ENCODE data around the gene PRKCA.

The PRKCA gene

DNA sequence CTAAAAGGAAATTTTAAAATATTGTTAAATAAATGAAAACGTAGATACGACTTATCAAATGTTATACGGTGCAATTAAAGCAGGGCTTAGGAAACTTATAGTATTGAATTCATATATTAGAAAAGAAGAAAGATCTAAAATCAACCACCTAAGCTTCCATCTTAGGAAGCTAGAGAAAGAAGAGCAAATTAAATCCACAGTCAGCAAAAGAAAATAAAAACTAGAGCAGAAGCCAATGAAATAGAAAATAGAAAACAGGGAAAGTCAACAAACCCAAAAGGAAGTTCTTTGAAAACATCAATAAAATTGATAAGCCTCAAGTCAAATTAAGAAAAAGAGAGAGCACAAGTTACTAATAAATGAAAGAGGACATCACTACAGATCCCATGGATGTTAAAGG is 457.9 kb downstream of the PRKCA start:
- no peak overlapping the region for H3K27ac ChIP-seq (ENCODE audit: low read length)
- no peaks in the 10 kb centered on the region for H3K4me1 ChIP-seq (ENCODE audit: control insufficient read depth, insufficient read depth, low read length)
- no peak overlapping the region for H3K9ac ChIP-seq (ENCODE audit: low read length in 2 of 2)
- no peaks in the 10 kb centered on the region for H3K9me3 ChIP-seq (ENCODE audit: control insufficient read depth in 2 of 2, low read length in 2 of 2)
- H3K4me3 ChIP-seq (ENCODE audit: low read length in 2 of 2), result no peak overlapping the region
- H3K36me3 ChIP-seq (ENCODE audit: control insufficient read depth in 2 of 2, insufficient read depth in 2 of 2, low read length in 2 of 2), result peaks cover 0 to 3% of the 10 kb centered on the region in 2 donors
- H3K27me3 ChIP-seq (ENCODE audit: control insufficient read depth in 1 of 2, insufficient read depth in 2 of 2, low read length in 2 of 2), result no peaks in the 10 kb centered on the region

DNA sequence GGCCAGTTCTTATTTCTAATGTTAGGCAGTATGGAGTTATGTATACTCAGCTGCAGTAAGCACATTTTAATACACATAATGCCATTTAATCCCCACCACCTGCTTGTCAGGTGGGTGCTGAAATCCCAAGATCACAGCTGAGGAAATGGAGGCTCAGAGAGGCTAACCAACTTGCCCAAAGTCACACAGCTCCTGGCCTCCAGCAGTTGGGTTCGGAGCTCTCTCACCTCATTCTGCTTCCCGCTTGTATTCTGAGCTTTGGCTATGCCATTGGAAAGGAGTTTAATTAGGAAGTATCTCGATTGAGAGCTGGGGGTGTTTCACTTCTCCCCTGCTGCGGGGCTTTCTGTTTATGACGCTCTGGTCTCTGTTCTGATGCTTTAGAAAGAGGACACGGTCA is 459.9 kb downstream of the PRKCA start:
- Histone ChIP-seq H3K36me3 (ENCODE audit: control insufficient read depth in 2 of 2, insufficient read depth in 2 of 2, low read length in 2 of 2) (peaks cover 0 to 3% of the 10 kb centered on the region in 2 donors), H3K9ac (ENCODE audit: low read length in 2 of 2) (no peak overlapping the region), H3K9me3 (ENCODE audit: control insufficient read depth in 2 of 2, low read length in 2 of 2) (no peaks in the 10 kb centered on the region), H3K27me3 (ENCODE audit: control insufficient read depth in 1 of 2, insufficient read depth in 2 of 2, low read length in 2 of 2) (no peaks in the 10 kb centered on the region), H3K4me1 (ENCODE audit: control insufficient read depth, insufficient read depth, low read length) (no peaks in the 10 kb centered on the region), H3K27ac (ENCODE audit: low read length) (no peak overlapping the region), H3K4me3 (ENCODE audit: low read length in 2 of 2) (no peak overlapping the region)

DNA sequence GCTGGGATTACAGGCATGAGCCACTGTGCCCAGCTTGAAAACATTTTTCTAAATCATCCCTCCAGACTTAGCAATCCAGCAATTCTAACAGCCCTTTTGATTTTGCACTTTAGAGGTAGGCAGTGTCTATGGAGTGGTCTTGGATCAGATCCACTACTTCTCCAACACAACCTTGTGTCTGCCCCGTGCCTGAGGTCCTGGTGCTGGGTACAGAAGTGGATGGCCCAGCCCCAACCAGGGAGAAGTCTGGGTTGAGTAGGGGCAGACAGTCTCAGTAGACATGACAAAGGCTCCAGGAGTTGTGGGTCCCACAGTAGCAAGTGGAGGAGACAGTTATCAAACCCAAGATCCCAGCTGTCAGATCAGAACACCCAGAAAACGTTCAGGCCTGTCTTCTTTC is 460.6 kb downstream of the PRKCA start:
- no peak overlapping the region for H3K4me3 ChIP-seq (ENCODE audit: low read length in 2 of 2)
- no peaks in the 10 kb centered on the region for H3K27me3 ChIP-seq (ENCODE audit: control insufficient read depth in 1 of 2, insufficient read depth in 2 of 2, low read length in 2 of 2)
- H3K9me3 ChIP-seq (ENCODE audit: control insufficient read depth in 2 of 2, low read length in 2 of 2), result no peaks in the 10 kb centered on the region
- H3K9ac ChIP-seq (ENCODE audit: low read length in 2 of 2), result no peak overlapping the region
- no peaks in the 10 kb centered on the region for H3K4me1 ChIP-seq (ENCODE audit: control insufficient read depth, insufficient read depth, low read length)
- no peak overlapping the region for H3K27ac ChIP-seq (ENCODE audit: low read length)
- peaks cover 0 to 6% of the 10 kb centered on the region in 2 donors for H3K36me3 ChIP-seq (ENCODE audit: control insufficient read depth in 2 of 2, insufficient read depth in 2 of 2, low read length in 2 of 2)

DNA sequence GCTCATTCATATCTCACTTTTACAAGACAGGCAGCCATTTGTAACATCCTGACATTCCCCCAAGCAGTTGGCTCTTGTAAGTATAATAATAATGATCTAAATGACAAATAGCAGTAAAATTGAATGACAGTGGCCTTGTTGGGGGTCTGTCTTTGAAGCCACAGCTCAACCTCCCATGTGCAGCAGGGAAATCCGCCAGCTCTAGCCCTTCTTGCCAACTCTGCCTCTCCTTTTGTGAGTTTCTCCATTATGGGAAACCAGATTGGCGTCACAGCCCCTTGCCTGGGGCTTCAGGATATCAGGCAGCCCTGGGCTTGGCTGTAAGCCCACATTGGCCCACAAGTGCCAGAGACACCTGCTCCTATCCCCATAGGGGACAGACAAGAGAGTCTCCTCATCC is 462.1 kb downstream of the PRKCA start:
- Histone ChIP-seq H3K4me1 (ENCODE audit: control insufficient read depth, insufficient read depth, low read length) (no peaks in the 10 kb centered on the region), H3K27me3 (ENCODE audit: control insufficient read depth in 1 of 2, insufficient read depth in 2 of 2, low read length in 2 of 2) (no peaks in the 10 kb centered on the region), H3K27ac (ENCODE audit: low read length) (no peak overlapping the region), H3K9ac (ENCODE audit: low read length in 2 of 2) (no peak overlapping the region), H3K4me3 (ENCODE audit: low read length in 2 of 2) (no peak overlapping the region), H3K36me3 (ENCODE audit: control insufficient read depth in 2 of 2, insufficient read depth in 2 of 2, low read length in 2 of 2) (peaks cover 0 to 6% of the 10 kb centered on the region in 2 donors), H3K9me3 (ENCODE audit: control insufficient read depth in 2 of 2, low read length in 2 of 2) (no peaks in the 10 kb centered on the region)

DNA sequence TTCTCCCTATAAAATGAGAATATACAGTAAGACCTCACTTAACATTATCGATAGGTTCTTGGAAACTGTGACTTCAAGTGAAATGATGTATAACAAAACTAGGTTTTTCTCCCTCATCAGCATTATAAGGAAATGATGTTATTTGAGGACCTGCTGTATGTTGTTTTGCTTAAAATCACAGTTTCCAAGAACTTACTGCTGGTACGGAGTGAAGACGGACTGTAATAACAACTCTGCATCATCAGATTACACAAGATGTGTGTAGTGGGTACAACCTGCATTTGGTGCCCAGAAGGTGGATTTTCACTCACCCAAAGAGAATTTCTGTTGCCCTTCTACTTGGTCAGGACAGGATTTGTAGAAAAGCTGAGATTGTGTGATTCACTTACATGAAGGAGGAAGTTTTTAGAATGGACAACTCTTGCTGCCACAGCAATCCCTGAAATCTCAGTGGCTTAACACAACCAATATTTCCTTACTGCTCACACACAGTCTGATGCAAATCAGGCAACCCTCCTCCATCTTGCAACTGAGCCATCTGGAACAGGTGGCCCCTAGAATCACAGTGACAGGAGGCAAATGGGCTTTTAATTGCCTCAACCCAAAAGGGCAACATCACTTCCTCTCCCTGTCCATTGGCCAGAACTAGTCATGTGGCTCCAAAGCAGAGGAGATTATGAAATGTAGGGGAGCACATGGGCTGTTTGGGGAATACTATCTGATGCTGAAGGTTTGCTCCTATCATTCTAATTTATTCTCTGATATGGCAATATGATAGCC is 464.9 kb downstream of the PRKCA start:
- Histone ChIP-seq H3K36me3 (ENCODE audit: control insufficient read depth in 2 of 2, insufficient read depth in 2 of 2, low read length in 2 of 2) (peaks cover 0 to 3% of the 10 kb centered on the region in 2 donors), H3K27ac (ENCODE audit: low read length) (no peak overlapping the region), H3K4me1 (ENCODE audit: control insufficient read depth, insufficient read depth, low read length) (no peaks in the 10 kb centered on the region), H3K27me3 (ENCODE audit: control insufficient read depth in 1 of 2, insufficient read depth in 2 of 2, low read length in 2 of 2) (no peaks in the 10 kb centered on the region), H3K4me3 (ENCODE audit: low read length in 2 of 2) (no peak overlapping the region), H3K9ac (ENCODE audit: low read length in 2 of 2) (no peak overlapping the region), H3K9me3 (ENCODE audit: control insufficient read depth in 2 of 2, low read length in 2 of 2) (no peaks in the 10 kb centered on the region)

DNA sequence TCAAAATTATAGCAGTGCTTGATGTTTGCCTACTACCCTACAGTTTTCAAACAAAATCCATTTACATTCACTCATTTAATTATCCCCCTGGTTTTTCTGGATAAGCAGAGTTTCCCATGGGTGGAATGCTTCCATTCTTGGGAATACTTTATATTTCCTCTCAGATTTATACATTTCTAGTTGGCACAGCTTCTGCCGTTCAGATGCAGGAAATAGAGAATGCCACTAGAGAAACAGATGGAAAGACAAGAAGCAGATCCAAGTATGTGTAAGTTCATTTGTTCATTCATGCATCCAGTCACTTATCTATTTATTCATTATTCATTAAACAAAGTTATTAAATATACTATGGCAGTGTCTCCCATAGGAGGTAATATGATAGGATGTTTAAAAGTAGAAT is 467.5 kb downstream of the PRKCA start:
- H3K4me3 ChIP-seq (ENCODE audit: low read length in 2 of 2), result no peak overlapping the region
- H3K36me3 ChIP-seq (ENCODE audit: control insufficient read depth in 2 of 2, insufficient read depth in 2 of 2, low read length in 2 of 2), result peaks cover 8% of the 10 kb centered on the region in 2 donors
- H3K27ac ChIP-seq (ENCODE audit: low read length), result no peak overlapping the region
- H3K9ac ChIP-seq (ENCODE audit: low read length in 2 of 2), result no peak overlapping the region
- no peaks in the 10 kb centered on the region for H3K4me1 ChIP-seq (ENCODE audit: control insufficient read depth, insufficient read depth, low read length)
- H3K9me3 ChIP-seq (ENCODE audit: control insufficient read depth in 2 of 2, low read length in 2 of 2), result no peaks in the 10 kb centered on the region
- no peaks in the 10 kb centered on the region for H3K27me3 ChIP-seq (ENCODE audit: control insufficient read depth in 1 of 2, insufficient read depth in 2 of 2, low read length in 2 of 2)

DNA sequence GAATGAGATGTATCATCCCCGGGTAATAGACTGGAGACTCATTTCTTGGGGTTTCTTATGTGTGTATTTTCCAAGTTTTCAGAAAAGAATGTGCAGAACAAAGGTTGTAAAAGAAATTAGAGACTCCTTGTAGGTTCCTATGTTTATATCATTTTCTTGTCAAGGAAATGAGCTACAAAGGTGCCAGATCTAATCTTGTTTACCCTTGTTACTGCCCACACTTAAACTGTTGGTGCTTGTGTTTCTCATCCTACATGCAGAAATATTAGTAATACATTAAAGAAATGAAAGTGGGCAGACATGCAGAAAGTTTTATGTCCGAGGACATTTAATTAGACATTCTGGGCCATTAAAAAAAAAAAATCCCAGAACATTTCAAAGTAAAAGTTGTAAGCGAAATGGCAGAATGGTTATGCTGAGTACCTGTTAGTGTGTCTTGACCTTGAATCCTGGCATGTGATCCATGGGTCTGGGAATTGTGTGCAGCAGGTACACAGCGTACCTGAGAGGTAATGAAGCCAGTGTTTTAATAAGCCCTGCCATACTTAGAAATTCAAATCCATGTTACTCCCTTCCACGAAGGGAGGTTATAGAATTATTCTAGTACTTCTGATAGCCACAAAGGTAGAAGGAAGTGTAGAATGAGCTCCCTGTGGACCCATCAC is 469.9 kb downstream of the PRKCA start:
- Histone ChIP-seq H3K4me3 (ENCODE audit: low read length in 2 of 2) (no peak overlapping the region), H3K9ac (ENCODE audit: low read length in 2 of 2) (no peak overlapping the region), H3K27ac (ENCODE audit: low read length) (no peak overlapping the region), H3K36me3 (ENCODE audit: control insufficient read depth in 2 of 2, insufficient read depth in 2 of 2, low read length in 2 of 2) (peaks cover 8 to 10% of the 10 kb centered on the region in 2 donors), H3K4me1 (ENCODE audit: control insufficient read depth, insufficient read depth, low read length) (no peaks in the 10 kb centered on the region), H3K27me3 (ENCODE audit: control insufficient read depth in 1 of 2, insufficient read depth in 2 of 2, low read length in 2 of 2) (no peaks in the 10 kb centered on the region), H3K9me3 (ENCODE audit: control insufficient read depth in 2 of 2, low read length in 2 of 2) (no peaks in the 10 kb centered on the region)

DNA sequence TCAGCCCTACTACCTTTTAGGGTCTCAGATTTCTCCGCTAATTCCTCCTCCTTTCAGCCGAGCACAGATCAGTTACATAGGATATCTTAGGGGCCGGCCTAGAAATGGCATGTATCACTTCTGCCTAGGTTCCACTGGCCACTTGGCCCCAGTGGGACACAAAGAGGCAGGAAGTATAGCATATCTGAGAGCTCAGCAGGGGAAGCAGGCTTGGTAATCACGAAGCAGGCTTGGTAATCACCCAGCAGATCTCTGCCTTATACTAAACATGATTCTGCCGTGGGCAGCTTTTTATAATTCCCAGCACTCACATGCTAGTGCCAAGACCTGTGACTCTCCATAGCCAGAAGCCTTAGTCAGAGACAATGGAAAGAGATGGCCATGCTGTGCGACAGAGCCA is 472.9 kb downstream of the PRKCA start:
- Histone ChIP-seq H3K4me1 (ENCODE audit: control insufficient read depth, insufficient read depth, low read length) (no peaks in the 10 kb centered on the region), H3K36me3 (ENCODE audit: control insufficient read depth in 2 of 2, insufficient read depth in 2 of 2, low read length in 2 of 2) (peaks cover 7 to 8% of the 10 kb centered on the region in 2 donors), H3K4me3 (ENCODE audit: low read length in 2 of 2) (no peak overlapping the region), H3K27ac (ENCODE audit: low read length) (no peak overlapping the region), H3K27me3 (ENCODE audit: control insufficient read depth in 1 of 2, insufficient read depth in 2 of 2, low read length in 2 of 2) (no peaks in the 10 kb centered on the region), H3K9ac (ENCODE audit: low read length in 2 of 2) (no peak overlapping the region), H3K9me3 (ENCODE audit: control insufficient read depth in 2 of 2, low read length in 2 of 2) (no peaks in the 10 kb centered on the region)

DNA sequence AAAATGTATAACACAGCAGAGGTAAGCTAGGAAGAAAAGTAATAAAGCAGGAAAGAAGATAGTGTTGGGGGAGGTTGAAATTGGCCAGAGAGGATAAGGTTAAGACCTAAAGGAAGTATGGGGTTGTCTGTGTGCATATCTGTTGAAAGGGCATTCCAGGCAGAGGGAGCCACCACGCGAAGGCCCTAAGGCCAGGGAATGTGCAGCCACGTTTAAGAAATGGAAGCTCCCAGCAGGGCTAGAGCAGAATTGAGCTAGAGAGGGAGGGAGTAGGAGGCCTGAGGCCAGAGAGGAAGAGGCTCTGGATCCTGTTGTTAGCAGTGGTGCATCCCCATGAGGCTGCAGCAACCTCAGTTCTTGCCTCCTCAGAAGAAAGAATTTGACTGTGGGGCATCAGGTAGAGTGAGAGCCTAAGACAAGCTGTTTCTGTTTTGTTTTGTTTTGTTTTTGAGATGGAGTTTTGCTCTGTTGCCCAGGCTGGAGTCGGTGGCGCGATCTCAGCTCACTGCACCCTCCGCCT is 473.5 kb downstream of the PRKCA start:
- Histone ChIP-seq H3K27ac (ENCODE audit: low read length) (no peak overlapping the region), H3K4me1 (ENCODE audit: control insufficient read depth, insufficient read depth, low read length) (no peaks in the 10 kb centered on the region), H3K27me3 (ENCODE audit: control insufficient read depth in 1 of 2, insufficient read depth in 2 of 2, low read length in 2 of 2) (no peaks in the 10 kb centered on the region), H3K36me3 (ENCODE audit: control insufficient read depth in 2 of 2, insufficient read depth in 2 of 2, low read length in 2 of 2) (peaks cover 7 to 8% of the 10 kb centered on the region in 2 donors), H3K9ac (ENCODE audit: low read length in 2 of 2) (no peak overlapping the region), H3K9me3 (ENCODE audit: control insufficient read depth in 2 of 2, low read length in 2 of 2) (no peaks in the 10 kb centered on the region), H3K4me3 (ENCODE audit: low read length in 2 of 2) (no peak overlapping the region)

DNA sequence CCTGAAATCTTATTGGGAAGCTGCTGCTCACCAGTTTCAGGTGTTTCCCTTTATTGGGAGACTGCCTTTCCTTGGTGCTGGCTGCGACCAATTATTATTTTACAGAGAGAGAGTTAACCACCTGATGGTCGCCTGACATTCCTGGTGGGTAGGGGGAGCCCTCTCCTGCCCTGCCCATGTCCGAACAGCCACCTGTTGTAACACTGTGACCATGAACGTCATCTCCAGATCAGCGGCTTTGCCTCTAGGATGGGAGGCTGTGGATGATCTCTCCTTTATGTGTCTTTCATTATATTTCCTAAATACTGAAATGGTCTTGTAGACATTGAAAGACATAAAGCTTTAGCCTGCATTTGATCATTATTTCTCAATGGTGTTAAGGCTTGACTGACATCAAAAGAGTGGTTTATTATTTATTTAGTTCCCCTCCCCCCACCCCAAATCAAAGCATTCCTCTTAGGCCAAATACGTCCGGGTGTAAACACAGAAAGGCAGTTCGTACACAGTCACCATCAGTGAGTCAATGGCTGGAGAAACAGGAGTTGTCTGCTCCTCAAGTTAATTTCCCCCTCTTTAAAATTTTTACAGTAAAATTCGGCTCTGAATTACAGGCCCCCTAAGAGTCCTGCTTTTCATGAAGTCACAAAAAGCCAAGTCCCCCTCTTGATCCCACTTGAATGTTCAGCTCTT is 474.7 kb downstream of the PRKCA start:
- no peak overlapping the region for H3K4me3 ChIP-seq (ENCODE audit: low read length in 2 of 2)
- no peaks in the 10 kb centered on the region for H3K27me3 ChIP-seq (ENCODE audit: control insufficient read depth in 1 of 2, insufficient read depth in 2 of 2, low read length in 2 of 2)
- no peaks in the 10 kb centered on the region for H3K9me3 ChIP-seq (ENCODE audit: control insufficient read depth in 2 of 2, low read length in 2 of 2)
- H3K36me3 ChIP-seq (ENCODE audit: control insufficient read depth in 2 of 2, insufficient read depth in 2 of 2, low read length in 2 of 2), result peaks cover 7 to 8% of the 10 kb centered on the region in 2 donors
- H3K4me1 ChIP-seq (ENCODE audit: control insufficient read depth, insufficient read depth, low read length), result no peaks in the 10 kb centered on the region
- no peak overlapping the region for H3K9ac ChIP-seq (ENCODE audit: low read length in 2 of 2)
- H3K27ac ChIP-seq (ENCODE audit: low read length), result no peak overlapping the region
